AG04449 (cell line): Measurements from ENCODE around the gene PIPOX.

ENCODE experiments used
- CTCF ChIA-PET: fragments of 350-600 bp; formaldehyde crosslinking; extraction: SDS; loops from one replicate; lab custom pipeline; 2021; ENCODE audit warnings: antibody characterized with exemption; lab: Yijun Ruan, JAX
- POLR2A ChIA-PET: fragments of 400-600, 350-600 bp; formaldehyde crosslinking; extraction: SDS; loops from one replicate; lab custom pipeline; 2020; ENCODE audit warnings: antibody characterized with exemption, inconsistent platforms; lab: Yijun Ruan, JAX
- DNase-seq: peaks from one replicate; pipeline ENCODE4 v3.0.0-alpha.2; 2010; ENCODE audit warnings: low read depth, low spot score
- H3K4me3 ChIP-seq: 2 replicates; pipeline ENCODE4 v1.5.1; 2011; ENCODE audit warnings: low read depth, mild to moderate bottlenecking, control low read depth, low read length
- TF ChIP-seq, protein P1 (sequence below): IDR thresholded peaks from one replicate; pipeline ENCODE4 v1.5.1; 2011; ENCODE audit warnings: mild to moderate bottlenecking, moderate library complexity, low read length, control low read depth, inconsistent platforms; ENCODE audit not compliant: insufficient read depth; ENCODE audit errors: missing control alignments

PIPOX gene

GRCh38 chr17:29041571-29041970 lies 1.4 kb upstream of the PIPOX start:
- TF ChIP-seq, protein P1, sequence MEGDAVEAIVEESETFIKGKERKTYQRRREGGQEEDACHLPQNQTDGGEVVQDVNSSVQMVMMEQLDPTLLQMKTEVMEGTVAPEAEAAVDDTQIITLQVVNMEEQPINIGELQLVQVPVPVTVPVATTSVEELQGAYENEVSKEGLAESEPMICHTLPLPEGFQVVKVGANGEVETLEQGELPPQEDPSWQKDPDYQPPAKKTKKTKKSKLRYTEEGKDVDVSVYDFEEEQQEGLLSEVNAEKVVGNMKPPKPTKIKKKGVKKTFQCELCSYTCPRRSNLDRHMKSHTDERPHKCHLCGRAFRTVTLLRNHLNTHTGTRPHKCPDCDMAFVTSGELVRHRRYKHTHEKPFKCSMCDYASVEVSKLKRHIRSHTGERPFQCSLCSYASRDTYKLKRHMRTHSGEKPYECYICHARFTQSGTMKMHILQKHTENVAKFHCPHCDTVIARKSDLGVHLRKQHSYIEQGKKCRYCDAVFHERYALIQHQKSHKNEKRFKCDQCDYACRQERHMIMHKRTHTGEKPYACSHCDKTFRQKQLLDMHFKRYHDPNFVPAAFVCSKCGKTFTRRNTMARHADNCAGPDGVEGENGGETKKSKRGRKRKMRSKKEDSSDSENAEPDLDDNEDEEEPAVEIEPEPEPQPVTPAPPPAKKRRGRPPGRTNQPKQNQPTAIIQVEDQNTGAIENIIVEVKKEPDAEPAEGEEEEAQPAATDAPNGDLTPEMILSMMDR = no peak
- no peak for DNase-seq
- no peak overlapping the region for H3K4me3 ChIP-seq
- ChIA-PET CTCF (interaction anchor here (1.2 kb wide), 1 partner anchor 315 kb away, joined by 3 read pairs; no protein-coding TSS in a partner anchor), POLR2A (no interaction called here)

DNA sequence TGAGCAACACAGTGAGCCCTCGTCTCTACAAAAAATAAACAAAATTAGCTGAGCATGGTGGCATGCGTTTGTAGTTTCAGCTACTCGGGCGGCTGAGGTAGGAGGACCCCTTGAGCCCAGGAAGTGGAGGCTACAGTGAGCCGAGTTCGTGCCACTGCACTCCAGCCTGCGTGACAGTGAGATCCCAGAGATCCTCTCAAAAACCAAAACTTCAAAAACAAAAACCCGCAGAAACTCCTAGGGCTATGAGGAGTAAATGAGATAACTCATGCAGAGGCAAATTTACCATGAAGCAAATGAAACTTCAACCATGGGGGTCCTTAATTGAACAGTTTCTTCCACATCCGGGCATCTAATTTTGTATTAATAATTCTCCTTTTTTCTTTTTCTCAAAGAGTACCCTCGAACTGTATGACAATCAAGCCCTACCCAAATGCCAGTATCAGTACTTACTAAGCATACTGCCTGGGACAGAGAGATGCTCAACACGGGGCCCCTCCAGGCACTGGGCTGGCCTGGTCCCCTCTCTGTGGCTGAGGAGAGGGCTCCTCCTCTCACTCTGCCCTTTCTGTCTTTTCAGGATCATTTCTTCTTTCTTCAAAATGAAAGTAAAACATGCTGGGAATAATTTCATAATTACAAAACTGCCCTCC lies 789 bp upstream of the PIPOX start:
- CTCF ChIA-PET = interaction anchor here (1.2 kb wide), 1 partner anchor 315 kb away, joined by 3 read pairs; no protein-coding TSS in a partner anchor
- DNase-seq = no peak
- TF ChIP-seq, protein P1 = no peak
- POLR2A ChIA-PET = interaction anchor here (0.6 kb wide), 1 partner anchor 378 kb away, joined by 3 read pairs; no protein-coding TSS in a partner anchor
- H3K4me3 ChIP-seq = no peak overlapping the region

DNA sequence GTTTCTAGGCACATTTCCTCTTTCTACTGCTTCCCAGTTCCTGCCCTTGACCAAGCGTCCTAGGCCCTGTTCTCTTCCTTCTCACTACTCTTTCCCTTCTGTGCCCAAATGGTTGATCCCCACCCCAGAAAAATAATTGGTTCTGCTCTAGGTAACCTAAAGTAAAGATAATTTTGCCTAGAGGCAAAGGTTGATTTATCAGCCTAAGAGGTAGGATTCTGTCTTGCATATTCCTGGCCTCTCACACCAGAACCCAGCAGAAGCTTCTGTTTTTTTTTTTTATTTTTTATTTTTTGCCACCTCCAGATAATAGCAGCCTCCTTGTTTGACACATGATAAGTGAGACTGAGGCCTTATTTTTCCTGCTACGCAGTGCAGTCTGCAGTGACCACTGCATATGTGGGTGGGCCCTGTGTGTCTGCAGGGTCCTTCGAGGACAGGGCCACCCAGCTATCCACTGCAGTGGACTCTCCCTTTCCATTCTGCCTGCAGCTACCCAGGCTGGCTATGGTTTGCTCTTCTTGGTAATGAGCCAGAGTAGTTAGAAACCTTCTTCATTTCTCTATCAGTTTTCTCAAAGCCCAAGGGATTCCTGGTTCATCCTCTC lies 701 bp downstream of the PIPOX start:
- DNase-seq = no peak
- H3K4me3 ChIP-seq = no peak overlapping the region
- TF ChIP-seq, protein P1 = no peak
- ChIA-PET CTCF (no interaction called here), POLR2A (no interaction called here)

DNA sequence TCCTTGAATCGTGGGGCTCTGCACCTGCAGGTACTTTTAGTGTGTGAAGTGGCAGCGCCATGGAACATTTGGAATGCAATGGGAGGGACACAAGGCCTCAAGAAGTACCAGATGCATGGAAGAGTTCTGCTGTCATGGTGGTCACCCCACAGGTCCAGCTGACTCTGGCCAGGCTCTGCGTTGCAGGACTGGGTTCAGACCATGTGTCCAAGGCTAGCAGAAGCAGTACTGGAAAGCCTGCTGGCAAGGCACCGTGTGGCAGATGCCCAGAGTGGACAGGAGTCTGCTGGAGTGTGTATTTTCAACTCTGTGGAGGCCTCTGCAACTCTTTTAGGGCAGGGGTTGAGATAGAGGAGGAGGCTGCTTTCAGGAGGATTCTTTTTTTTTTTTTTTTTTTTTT lies 2.1 kb downstream of the PIPOX start:
- H3K4me3 ChIP-seq = no peak overlapping the region
- TF ChIP-seq, protein P1 = no peak
- POLR2A ChIA-PET = no interaction called here
- no peak for DNase-seq
- CTCF ChIA-PET = interaction anchor here (1.2 kb wide), 1 partner anchor 67 kb away, joined by 4 read pairs; no protein-coding TSS in a partner anchor

- DNase-seq = no peak
- ChIA-PET CTCF (interaction anchor here (1.2 to 1.4 kb wide), 2 partner anchors 66 to 81 kb away, joined by 3 to 4 read pairs; no protein-coding TSS in a partner anchor), POLR2A (no interaction called here)
- TF ChIP-seq, protein P1 = no peak
- H3K4me3 ChIP-seq = no peak overlapping the region
These were observed 3.0 kb downstream of the PIPOX start for GRCh38 chr17:29045734-29046472.

GRCh38 chr17:29046473-29046839 lies 3.5 kb downstream of the PIPOX start:
- TF ChIP-seq, protein P1 = no peak
- POLR2A ChIA-PET = no interaction called here
- no peak for DNase-seq
- no peak overlapping the region for H3K4me3 ChIP-seq
- CTCF ChIA-PET = interaction anchor here (1.4 kb wide), 1 partner anchor 81 kb away, joined by 3 read pairs; no protein-coding TSS in a partner anchor
